Kasumi-1 (cell line): ENCODE results near the gene FAIM2.
"Not testable (repeated sequence)": the region's sequence is repeated elsewhere in the genome, so short reads cannot be mapped to it uniquely, and the experiment has no call there.

Experiments
- DNase-seq, 2 experiments: peaks; one replicate each; lab custom pipeline; 2025; lab: John Stamatoyannopoulos, UW

Gene FAIM2

GRCh38 chr12:49893753-49894750, 9.6 kb downstream of the FAIM2 start:
- no peak for DNase-seq

DNA sequence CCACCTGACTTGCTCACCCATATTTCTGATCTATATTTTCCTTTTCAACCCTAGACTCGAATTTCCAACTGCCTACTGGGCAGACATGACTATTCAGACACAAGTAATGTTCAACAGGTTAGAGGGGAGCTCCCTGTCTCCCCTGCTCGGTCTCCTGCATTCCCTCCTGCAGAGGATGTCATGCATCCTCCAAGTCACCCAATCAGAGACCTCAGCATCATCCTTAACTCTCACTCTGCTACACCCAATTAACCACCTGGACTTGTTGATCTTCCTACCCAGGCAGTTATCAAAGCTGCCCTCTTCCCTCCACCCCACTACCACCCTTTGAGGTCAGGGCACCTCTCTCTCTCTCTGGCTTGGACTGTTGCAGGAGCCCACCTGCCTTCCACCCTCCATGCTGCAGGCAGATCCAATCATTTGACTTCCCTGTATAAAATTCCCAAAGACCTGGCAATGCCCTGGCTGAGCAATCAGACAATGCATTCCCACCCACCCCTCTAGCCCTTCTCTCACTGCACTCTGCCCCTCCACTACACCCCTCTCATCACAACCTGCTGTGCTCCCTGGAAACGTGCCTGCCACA, 10.9 kb downstream of the FAIM2 start:
- DNase-seq: no peak

DNA sequence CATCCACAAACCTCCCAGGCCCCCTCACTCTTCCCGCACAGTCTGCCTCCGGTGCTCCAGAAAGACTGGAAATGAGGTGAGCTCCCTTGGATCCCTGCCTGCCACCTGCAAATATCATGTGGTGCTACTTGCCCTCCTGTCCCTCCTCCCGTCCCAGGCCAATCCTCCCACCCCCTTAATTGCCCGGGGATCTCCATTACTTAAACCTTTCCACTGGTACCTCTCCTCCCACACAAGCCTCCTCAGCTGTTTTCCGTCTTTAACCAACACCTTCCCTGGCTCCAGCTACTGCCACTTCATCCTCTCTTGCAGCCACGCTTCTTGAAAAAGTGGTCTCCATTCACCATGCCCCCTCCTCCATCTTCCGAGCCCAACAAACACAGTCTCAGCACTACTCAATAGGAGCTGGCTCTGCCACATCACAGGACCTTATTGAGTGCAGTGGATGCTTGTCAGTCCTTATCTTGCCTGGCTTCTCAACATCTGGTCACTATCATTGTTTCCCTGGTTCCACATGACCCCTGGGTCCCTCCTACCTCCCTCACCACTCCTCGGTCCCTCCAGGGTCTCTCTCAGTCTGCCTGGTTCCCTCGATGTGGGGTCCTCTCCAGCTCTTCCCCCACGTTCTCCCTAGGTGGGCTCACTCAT, 11.5 kb downstream of the FAIM2 start:
- DNase-seq: no peak

- no peak for DNase-seq
Observed at GRCh38 chr12:49891476-49891875, 12.2 kb downstream of the FAIM2 start.

DNA sequence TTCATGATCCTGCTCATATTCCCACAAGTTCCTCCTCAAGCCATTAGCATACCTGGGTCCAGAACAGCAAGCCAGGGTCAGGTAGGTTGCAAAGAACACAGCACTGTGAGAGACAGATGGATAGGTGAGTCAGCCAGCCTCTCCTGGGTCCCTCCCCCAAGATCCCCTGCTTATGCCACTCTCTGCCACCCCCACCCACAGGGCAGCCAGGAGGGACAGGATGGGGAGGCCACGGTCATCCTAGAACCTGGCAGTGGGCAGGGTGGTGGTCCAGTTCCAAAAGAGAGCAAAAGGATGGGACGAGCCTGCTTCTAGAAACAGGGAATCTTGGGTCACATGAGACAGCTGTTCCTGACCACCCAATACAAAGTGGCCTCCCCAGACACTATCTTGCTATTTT, 12.7 kb downstream of the FAIM2 start:
- DNase-seq: no peak

DNA sequence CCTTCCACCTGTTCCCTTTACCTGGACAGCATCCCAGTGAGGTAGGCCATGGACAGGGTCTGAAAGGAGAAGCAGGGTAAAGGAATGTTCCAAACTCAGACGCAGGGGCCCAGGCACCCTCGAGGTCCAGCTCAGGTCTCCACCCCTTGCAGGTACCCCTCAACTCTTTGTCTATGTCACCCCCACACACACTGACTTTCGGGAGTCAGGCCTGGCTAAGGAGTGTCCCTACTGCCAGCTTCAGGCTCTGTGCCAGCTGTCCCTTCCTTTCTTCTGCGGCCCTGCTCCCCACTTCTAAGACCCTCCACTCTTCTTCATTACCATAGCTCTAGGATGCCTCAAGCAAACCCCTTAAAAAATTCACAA, 13.6 kb downstream of the FAIM2 start:
- no peak for DNase-seq

- no peak for DNase-seq
Observed at GRCh38 chr12:49889361-49890095, 14.2 kb downstream of the FAIM2 start.

DNA sequence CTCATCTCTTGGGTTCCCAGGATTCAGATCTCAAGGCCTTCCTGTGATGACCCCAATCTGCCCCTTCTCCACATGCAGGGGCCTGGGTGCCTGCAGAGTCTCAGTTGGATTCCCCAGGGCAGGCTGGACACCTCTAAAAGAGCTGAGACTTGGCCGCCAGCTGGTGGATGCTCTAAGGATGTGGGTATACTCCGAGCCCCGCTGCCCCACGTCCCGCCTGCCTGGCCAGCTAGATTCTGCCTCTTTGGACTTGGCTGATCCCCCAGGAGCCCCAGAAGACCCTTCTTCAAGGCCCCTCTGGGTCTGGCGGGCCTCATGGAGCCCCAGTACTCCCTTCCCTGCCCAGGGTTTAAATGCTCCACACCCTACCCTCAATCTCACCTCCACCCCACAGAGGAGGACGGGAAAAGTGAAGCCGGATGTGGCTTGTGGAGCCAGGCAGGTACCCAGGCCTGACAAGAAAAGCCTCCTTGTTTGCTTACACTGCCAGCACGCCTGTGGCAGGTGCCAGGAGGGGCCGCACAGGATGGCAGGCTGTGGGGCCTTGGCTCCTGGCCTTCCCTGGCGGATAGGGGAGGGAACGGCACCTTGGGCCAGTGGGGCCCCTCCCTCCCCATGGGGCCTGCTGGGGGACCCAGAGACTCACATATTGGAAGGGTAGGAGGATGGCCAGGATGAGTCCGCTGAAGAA, 15.1 kb downstream of the FAIM2 start:
- DNase-seq: no peak

- no peak for DNase-seq
Observed at GRCh38 chr12:49887536-49888401, 15.9 kb downstream of the FAIM2 start.

DNA sequence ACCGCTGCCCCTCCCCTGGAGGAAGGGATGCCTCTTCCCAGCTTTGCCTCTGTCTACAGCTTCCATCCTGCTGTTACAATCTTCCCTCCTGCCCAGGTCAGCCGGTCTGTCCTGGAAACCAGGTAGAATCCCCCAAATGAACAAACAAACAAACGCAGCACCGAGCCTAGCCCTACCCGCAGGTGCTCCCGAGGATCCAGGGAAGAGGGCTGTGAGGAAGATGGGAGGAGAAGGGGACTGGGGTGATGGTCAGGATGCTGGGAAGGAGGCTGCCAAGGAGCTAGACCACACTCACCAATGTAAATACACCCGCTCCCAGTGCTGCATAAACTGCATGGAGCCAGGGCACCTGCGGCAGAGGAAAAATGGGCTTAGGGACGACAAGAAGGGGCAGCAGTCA, 16.6 kb downstream of the FAIM2 start:
- no peak for DNase-seq

GRCh38 chr12:49885663-49886461, 17.8 kb downstream of the FAIM2 start:
- DNase-seq: no peak

DNA sequence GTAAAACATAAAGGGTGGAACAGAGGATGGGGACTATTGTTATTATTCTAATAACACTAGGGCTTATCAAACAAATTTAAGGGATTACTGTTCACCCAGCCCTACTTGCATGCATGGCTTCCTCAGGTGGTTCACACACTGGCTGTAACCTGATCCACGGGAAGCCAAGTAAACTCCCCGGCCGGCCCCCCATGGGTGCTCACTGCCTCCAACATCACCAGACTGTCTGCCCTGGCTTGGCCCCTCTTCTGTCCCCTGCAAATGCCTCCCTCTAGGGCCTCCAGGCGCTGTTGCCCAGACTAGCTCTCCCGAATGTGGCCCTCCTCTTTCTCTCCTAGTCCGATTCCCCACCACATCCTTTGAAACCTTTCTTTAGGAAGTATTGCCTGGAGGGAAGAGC, 18.6 kb downstream of the FAIM2 start:
- no peak for DNase-seq

DNA sequence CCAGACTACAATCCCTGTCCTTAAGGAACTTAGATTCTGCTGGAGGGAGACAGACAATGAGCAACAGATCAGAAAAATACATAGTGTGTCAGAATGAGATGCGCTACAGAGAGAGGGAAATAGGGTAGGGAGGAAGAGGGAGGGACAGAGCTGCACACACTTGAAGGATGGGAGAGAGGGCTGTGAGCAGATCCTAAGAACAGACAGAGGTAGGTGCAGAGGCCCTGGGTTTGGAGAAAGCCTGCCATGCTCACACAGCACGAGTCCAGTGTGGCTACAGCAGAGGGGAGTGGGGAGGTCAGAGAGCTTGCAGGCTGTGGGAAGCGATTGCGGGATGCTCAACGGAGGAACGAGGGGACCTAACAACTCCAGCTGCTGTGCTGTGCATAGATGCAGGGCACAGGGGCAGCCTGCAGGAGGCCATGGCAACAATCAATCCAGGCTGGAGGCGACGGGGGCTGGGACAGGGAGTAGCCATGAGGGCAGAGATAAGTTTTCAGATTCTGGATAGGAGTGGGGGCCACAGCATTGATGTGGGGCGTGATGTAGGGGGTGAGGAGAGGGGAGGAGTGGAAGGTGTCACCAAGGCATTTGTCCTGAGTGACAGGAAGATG, 20.7 kb downstream of the FAIM2 start:
- DNase-seq: no peak

GRCh38 chr12:49882248-49882850, 21.4 kb downstream of the FAIM2 start:
- no peak for DNase-seq

DNA sequence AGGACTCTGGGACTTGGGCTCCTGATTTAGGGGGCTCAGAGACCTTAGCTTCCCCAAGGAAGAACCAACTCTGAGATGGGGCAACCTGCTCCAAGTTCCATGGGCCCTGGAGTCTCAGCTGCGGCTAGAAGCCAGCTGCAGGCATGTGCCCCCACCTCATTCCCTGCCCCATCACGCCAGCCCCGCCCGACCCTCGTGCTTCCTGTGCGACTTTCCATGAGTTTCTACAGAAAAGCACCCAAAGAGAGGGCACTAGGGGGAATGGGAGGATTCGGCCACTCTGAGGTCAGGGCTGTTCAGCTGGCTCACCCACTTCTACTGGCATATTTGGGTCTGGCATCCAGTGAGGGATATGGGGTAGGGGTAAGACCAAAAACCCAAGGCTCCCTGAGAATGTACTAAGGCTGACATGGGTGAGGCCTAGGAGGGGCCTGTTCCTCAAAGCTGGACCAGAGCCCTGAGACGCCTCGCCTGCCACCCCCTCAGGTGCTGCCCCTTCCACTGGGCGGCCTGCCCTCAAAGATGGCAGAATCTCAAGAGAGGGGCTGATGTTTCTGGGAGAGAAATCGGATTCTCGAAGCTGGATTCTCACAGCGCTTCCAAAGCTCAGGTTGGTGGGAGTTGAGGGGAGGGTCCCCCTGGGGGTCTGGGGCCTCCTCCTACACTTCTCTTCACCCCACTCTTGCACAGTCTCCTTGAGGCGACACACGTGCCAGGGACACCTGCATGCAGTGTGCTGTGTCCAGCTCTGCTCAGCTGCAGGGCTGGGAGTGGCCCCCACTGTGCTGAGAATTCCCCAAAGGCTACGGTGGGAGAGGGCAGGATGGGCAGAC, 22.1 kb downstream of the FAIM2 start:
- no peak for DNase-seq

GRCh38 chr12:49880756-49881414, 22.8 kb downstream of the FAIM2 start:
- no peak for DNase-seq

GRCh38 chr12:49879065-49879464, 24.6 kb downstream of the FAIM2 start:
- DNase-seq: not testable (repeated sequence)

GRCh38 chr12:49878021-49878420, 25.7 kb downstream of the FAIM2 start:
- DNase-seq: no peak
